ENCODE data around the gene XK. TPM values are rescaled to one million over a fixed set of nuclear protein-coding genes. Genes with fewer than 3 reads are reported as not detected.
A peak's percentile ranks its signal among the peaks of the same experiment; 100 is the strongest.

The XK gene
- total RNA-seq, 4 donors from 2014 or later: 9.2 to 20.5 (median 13.9) TPM

DNA sequence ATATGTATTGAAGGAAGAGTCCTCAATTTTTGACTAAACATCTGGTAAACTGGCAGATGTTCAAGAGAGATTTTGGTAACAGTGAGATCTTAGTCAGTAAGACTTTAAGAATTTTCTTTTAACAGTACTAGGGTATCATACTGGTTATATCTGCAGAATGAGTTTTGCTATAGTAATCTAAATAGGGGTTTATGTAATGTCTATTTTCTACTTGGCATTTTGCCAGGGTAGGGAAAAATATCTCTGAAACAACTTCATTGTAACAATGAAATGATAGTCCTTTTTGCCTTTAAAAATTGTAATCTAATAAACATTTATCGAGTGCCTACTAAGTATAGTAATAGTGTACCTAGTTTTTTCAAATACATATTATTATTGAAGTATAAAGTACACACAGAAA is 32.1 kb downstream of the XK start:
- Histone ChIP-seq H3K36me3 (no peaks in the 10 kb centered on the region), H3K27ac (no peak overlapping the region), H3K4me3 (no peak overlapping the region), H3K9me3 (no peaks in the 10 kb centered on the region), H3K4me1 (peaks cover 0 to 6% (median 0%) of the 10 kb centered on the region in 3 donors), H3K27me3 (no peaks in the 10 kb centered on the region)
- TF ChIP-seq POLR2AphosphoS5 (IDR thresholded peaks at IDR 0.05) (no peak), EP300 (IDR thresholded peaks at IDR 0.05) (no peak), POLR2A (IDR thresholded peaks at IDR 0.05) (no peak)
- TF ChIP-seq, protein P1, sequence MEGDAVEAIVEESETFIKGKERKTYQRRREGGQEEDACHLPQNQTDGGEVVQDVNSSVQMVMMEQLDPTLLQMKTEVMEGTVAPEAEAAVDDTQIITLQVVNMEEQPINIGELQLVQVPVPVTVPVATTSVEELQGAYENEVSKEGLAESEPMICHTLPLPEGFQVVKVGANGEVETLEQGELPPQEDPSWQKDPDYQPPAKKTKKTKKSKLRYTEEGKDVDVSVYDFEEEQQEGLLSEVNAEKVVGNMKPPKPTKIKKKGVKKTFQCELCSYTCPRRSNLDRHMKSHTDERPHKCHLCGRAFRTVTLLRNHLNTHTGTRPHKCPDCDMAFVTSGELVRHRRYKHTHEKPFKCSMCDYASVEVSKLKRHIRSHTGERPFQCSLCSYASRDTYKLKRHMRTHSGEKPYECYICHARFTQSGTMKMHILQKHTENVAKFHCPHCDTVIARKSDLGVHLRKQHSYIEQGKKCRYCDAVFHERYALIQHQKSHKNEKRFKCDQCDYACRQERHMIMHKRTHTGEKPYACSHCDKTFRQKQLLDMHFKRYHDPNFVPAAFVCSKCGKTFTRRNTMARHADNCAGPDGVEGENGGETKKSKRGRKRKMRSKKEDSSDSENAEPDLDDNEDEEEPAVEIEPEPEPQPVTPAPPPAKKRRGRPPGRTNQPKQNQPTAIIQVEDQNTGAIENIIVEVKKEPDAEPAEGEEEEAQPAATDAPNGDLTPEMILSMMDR (IDR thresholded peaks at IDR 0.05): no peak
- ATAC-seq: no peak
- WGBS, 2 donors (ENCODE audit: low coverage in 1 of 2): 33 to 53% methylated on average over 1 of the region's 1 CpG

DNA sequence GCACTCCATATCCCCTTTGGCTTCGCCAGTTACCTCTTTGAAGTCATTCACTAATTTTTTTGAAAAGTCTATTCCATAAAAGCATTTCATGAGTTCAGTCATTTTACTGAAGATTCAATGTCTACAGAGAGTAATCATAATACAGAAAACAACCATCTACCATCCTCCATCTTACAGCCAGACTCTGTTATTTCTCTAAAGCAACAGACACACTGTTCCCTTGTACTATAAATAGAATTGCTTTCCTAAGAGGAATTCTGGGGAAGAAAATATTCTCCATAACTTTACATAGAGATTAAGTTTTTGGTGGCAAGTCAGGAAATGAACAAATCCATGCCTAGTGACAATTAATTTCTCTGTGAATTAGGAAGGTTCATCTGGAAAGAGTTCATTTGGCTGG is 37.0 kb downstream of the XK start:
- WGBS, 2 donors (ENCODE audit: low coverage in 1 of 2): 45 to 54% methylated on average over 1 of the region's 1 CpG
- Histone ChIP-seq H3K4me3 (no peak overlapping the region), H3K27me3 (no peaks in the 10 kb centered on the region), H3K27ac (peak overlapping the region; percentile 59 to 72 (median 68)), H3K36me3 (no peaks in the 10 kb centered on the region), H3K9me3 (no peaks in the 10 kb centered on the region), H3K4me1 (peaks cover 0 to 16% (median 0%) of the 10 kb centered on the region in 3 donors)
- ATAC-seq: no peak
- TF ChIP-seq POLR2AphosphoS5 (IDR thresholded peaks at IDR 0.05): no peak
- TF ChIP-seq EP300 (IDR thresholded peaks at IDR 0.05): no peak
- TF ChIP-seq, protein P1 (IDR thresholded peaks at IDR 0.05): no peak
- no peak for TF ChIP-seq POLR2A (IDR thresholded peaks at IDR 0.05)

DNA sequence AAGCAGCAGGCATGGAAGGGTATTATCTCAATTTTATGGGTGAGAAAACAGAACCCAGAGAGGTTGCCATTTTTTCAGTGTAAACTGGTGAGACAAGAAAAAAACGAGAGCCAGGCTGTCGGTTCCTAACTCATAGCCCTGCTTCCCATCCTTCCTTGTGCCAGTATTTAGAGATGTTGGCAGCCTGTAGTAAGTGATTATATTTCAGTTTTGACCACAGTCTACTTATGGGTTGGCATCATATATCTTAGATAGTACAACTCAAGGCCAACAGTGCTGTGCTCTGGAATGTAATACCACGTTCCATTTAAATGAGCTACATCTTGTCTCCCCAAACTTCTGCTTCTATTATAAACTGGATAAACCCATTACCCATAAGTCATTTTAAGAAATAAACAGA is 40.8 kb downstream of the XK start:
- whole genome bisulfite sequencing, 2 donors (ENCODE audit: low coverage in 1 of 2): 50 to 78% methylated on average over 2 to 3 of the region's 3 CpGs
- Histone ChIP-seq H3K9me3 (no peaks in the 10 kb centered on the region), H3K27ac (no peak overlapping the region), H3K4me3 (no peak overlapping the region), H3K36me3 (no peaks in the 10 kb centered on the region), H3K27me3 (no peaks in the 10 kb centered on the region), H3K4me1 (peaks cover 0 to 16% (median 0%) of the 10 kb centered on the region in 3 donors)
- no peak for ATAC-seq
- TF ChIP-seq EP300 (IDR thresholded peaks at IDR 0.05) (no peak), POLR2AphosphoS5 (IDR thresholded peaks at IDR 0.05) (peak; percentile 18), POLR2A (IDR thresholded peaks at IDR 0.05) (no peak)
- TF ChIP-seq, protein P1 (IDR thresholded peaks at IDR 0.05): no peak

DNA sequence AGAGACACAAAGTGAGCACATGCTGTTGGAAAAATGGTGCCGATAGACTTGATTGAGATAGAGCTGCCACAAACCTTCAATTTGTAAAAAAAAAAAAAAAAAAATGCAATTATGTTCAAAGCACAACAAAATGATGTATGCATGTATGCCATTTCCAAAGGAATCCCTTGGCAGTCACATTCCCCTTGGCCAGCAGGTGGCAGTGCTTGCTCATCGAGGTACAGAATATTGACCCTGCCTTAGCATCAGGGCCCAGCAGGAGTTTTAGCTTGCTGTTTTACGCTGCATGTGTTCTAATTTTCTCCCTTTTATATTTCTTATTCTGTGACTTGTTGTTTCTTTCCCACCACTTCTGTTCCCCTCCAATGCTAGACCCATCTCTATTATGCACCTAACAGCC is 59.8 kb downstream of the XK start:
- H3K9me3 ChIP-seq: no peaks in the 10 kb centered on the region
- no peaks in the 10 kb centered on the region for H3K4me1 ChIP-seq
- no peak overlapping the region for H3K27ac ChIP-seq
- peak; percentile 61 for ATAC-seq
- H3K4me3 ChIP-seq: no peak overlapping the region
- TF ChIP-seq POLR2A (IDR thresholded peaks at IDR 0.05): no peak
- TF ChIP-seq, protein P1 (IDR thresholded peaks at IDR 0.05): peak; percentile 60 to 76 (median 71)
- no peaks in the 10 kb centered on the region for H3K36me3 ChIP-seq
- no peaks in the 10 kb centered on the region for H3K27me3 ChIP-seq
- WGBS, 2 donors (ENCODE audit: low coverage in 1 of 2): 14 to 21% methylated on average over 3 of the region's 3 CpGs

- Histone ChIP-seq H3K36me3 (no peaks in the 10 kb centered on the region), H3K4me1 (no peaks in the 10 kb centered on the region), H3K4me3 (no peak overlapping the region), H3K9me3 (no peaks in the 10 kb centered on the region), H3K27me3 (no peaks in the 10 kb centered on the region), H3K27ac (no peak overlapping the region)
- TF ChIP-seq, protein P1 (IDR thresholded peaks at IDR 0.05): no peak
- TF ChIP-seq POLR2A (IDR thresholded peaks at IDR 0.05) (no peak), POLR2AphosphoS5 (IDR thresholded peaks at IDR 0.05) (no peak), EP300 (IDR thresholded peaks at IDR 0.05) (no peak)
- no peak for ATAC-seq
- 100% methylated on average over 1 of the region's 1 CpG for WGBS, 2 donors (ENCODE audit: low coverage in 1 of 2)
Observed at GRCh38 chrX:37745835-37746217, 60.2 kb downstream of the XK start.

Data from gastroesophageal sphincter (tissue), 4 donors.